T-helper 2 cell treated with Interferon-gamma antibody and Interleukin-4, amounts not matched to agents 5 μg/mL and 100 μg/mL, for 36 hours (primary cell): ENCODE results near the gene DDX24.

Source experiments
- DNase-seq: peaks from one replicate; pipeline ENCODE4 v3.0.0; 2021; ENCODE audit warnings: low spot score
- H3K27ac Mint-ChIP-seq: one replicate; pipeline ENCODE4 v1.8.0; 2021; ENCODE audit warnings: mild to moderate bottlenecking, mixed read lengths
- H3K27me3 Mint-ChIP-seq: one replicate; pipeline ENCODE4 v1.8.0; 2021; ENCODE audit warnings: low read depth, mixed read lengths
- H3K36me3 Mint-ChIP-seq: one replicate; pipeline ENCODE4 v1.8.0; 2021; ENCODE audit warnings: low read depth, mixed read lengths
- H3K4me1 Mint-ChIP-seq: one replicate; pipeline ENCODE4 v1.8.0; 2021; ENCODE audit warnings: low read depth, mixed read lengths
- H3K4me3 Mint-ChIP-seq: one replicate; pipeline ENCODE4 v1.8.0; 2022; ENCODE audit warnings: mild to moderate bottlenecking, moderate library complexity, mixed read lengths
- H3K9me3 Mint-ChIP-seq: one replicate; pipeline ENCODE4 v1.8.0; 2021; ENCODE audit warnings: mixed read lengths

Gene DDX24

DNA sequence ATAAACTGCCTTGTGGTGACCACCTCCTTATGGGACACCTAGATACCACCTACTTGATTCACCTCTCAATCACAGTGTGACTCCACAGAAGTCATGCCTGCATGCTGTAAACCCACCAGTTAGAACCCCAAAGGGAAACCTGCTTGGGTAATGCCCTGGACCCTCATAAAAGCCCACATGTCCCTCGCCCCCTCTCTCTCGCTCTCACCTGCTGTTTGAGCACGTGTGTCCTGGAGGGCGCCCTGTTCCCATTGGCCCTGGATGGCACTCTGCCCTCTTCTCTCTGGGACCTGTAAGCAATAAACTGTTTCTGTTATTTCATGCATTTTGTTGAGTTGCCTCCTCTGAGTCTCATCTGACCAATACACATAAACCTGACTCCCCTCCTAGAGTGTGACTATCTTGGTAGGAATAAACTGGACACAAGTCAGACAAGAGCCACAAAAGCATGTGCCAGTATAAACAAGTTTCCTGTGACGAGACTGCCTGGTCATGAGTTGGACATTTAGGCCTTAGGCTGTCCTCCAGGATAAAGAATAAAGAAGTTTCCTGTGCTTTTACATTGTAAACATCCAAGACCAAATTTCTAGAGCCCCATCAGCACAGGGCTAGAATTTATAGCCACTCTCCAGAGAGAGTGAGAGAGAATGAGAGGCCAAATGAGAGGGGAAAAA, 39.8 kb upstream of the DDX24 start:
- Mint-ChIP-seq H3K4me1 (no peaks in the 10 kb centered on the region), H3K27me3 (peaks cover 4% of the 10 kb centered on the region), H3K9me3 (peaks cover 14% of the 10 kb centered on the region), H3K4me3 (no peak overlapping the region), H3K27ac (no peak overlapping the region), H3K36me3 (no peaks in the 10 kb centered on the region)
- DNase-seq = no peak

DNA sequence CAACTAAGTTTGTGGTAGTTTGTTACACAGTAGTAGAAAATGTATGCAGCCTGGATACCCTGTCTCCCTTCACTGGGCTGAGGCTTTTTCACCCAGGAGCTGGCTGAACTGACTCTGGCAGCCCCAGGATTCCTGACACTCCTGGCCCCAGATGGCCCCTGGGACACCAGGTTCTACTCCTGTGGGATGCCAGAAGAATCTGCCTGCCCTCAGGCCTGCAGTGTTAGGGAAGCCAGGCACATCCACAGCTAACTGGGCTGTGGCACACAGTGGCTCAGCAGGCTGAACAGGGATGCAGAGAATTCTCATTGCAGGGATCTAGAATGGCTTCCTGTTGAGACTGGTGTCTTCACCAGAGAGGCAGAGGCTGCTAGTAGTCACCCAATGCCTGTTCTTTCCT, 38.1 kb upstream of the DDX24 start:
- Mint-ChIP-seq H3K27ac (no peak overlapping the region), H3K36me3 (no peaks in the 10 kb centered on the region), H3K4me3 (no peak overlapping the region), H3K4me1 (peaks cover 4% of the 10 kb centered on the region), H3K27me3 (peaks cover 4% of the 10 kb centered on the region), H3K9me3 (peaks cover 14% of the 10 kb centered on the region)
- DNase-seq = no peak

DNA sequence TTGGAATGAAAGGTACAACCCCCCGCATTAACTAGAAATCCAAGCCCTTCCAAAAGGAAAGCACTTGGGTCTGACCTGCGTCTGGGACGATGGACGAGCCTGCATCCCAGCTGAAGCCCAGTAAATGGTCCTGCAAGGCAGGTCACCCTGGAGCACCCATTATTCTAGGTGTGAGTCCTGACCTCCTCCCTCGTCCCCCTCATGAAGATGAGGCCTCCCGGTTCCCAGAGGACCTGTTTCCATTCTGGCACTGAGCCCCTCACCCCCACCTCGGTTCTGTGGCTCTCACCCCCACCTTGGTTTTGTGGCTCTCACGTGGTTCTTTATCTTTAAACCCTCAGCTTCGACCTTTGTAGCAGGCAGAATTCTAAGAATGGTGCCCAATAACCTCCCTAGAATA, 36.9 kb upstream of the DDX24 start:
- H3K4me3 Mint-ChIP-seq = no peak overlapping the region
- no peak overlapping the region for H3K27ac Mint-ChIP-seq
- no peaks in the 10 kb centered on the region for H3K36me3 Mint-ChIP-seq
- peaks cover 4% of the 10 kb centered on the region for H3K27me3 Mint-ChIP-seq
- no peak for DNase-seq
- H3K9me3 Mint-ChIP-seq = peaks cover 14% of the 10 kb centered on the region
- H3K4me1 Mint-ChIP-seq = peaks cover 4% of the 10 kb centered on the region

DNA sequence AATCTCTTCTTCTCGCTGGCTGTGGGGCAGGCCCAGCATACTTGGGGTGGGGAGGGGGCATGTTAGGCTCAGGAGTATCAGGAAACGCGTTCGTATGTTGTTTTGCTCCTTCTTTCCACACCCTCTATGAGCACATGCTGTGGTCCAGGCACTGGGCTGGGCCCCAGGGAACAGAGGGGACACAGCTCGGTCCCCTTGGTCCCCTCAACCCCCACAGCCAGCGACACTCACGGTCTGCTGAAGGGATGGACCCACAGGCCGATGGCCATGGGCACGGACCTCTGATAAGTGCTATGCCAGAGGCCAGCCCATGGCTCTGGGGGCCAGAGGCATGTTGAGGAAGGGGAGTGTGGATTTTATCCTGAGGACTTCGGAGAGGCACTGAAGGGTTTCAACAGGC, 35.7 kb upstream of the DDX24 start:
- Mint-ChIP-seq H3K36me3 (no peaks in the 10 kb centered on the region), H3K9me3 (peaks cover 14% of the 10 kb centered on the region), H3K27ac (no peak overlapping the region), H3K27me3 (peaks cover 4% of the 10 kb centered on the region), H3K4me1 (peaks cover 4% of the 10 kb centered on the region), H3K4me3 (no peak overlapping the region)
- DNase-seq = no peak

DNA sequence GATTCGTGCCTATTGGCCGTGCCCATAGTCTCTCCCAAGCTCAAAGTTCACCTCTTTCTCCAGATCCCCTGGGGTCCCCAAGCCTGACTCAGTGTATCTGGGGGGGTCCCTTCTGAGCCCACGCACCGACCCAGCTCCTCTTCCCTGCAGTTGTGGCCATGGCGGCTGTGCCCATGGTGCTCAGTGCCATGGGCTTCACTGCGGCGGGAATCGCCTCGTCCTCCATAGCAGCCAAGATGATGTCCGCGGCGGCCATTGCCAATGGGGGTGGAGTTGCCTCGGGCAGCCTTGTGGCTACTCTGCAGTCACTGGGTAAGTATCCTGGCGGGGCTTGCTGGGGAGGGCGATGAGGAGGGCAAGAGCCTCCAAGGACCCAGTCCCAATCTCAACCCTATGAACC, 34.6 kb upstream of the DDX24 start:
- peaks cover 4% of the 10 kb centered on the region for H3K27me3 Mint-ChIP-seq
- DNase-seq = no peak
- no peak overlapping the region for H3K4me3 Mint-ChIP-seq
- H3K9me3 Mint-ChIP-seq = peaks cover 9% of the 10 kb centered on the region
- H3K4me1 Mint-ChIP-seq = peaks cover 4% of the 10 kb centered on the region
- H3K36me3 Mint-ChIP-seq = no peaks in the 10 kb centered on the region
- H3K27ac Mint-ChIP-seq = peak overlapping the region; percentile 2

DNA sequence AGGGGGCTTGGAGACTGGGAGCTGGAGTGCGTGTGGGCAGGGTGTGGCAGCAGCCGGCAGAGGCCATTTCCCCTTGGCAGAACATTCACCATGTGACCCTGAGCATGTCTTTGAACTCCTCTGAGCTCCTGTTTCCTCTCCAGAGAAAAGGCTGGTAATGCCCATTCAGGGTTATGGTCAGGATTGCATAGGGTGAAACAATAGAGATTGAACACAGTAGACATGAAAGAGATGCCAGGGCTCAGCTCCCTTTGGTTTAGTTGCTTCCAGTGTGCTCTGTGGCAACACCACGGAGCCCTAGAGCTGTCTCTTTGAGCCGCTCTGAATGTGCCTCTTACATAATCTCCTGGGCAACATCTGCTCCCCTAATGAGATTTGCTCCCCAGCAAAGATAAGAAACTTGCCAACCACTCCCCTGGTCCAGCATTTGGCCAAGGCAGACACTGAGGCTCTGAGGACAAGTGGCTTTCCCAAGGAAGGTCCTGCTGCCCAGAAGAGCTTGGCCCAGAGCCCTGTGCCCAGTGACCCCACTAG, 34.1 kb upstream of the DDX24 start:
- H3K27ac Mint-ChIP-seq = no peak overlapping the region
- H3K36me3 Mint-ChIP-seq = no peaks in the 10 kb centered on the region
- H3K4me3 Mint-ChIP-seq = no peak overlapping the region
- H3K4me1 Mint-ChIP-seq = peaks cover 4% of the 10 kb centered on the region
- H3K9me3 Mint-ChIP-seq = peaks cover 6% of the 10 kb centered on the region
- DNase-seq = no peak
- H3K27me3 Mint-ChIP-seq = peaks cover 4% of the 10 kb centered on the region

DNA sequence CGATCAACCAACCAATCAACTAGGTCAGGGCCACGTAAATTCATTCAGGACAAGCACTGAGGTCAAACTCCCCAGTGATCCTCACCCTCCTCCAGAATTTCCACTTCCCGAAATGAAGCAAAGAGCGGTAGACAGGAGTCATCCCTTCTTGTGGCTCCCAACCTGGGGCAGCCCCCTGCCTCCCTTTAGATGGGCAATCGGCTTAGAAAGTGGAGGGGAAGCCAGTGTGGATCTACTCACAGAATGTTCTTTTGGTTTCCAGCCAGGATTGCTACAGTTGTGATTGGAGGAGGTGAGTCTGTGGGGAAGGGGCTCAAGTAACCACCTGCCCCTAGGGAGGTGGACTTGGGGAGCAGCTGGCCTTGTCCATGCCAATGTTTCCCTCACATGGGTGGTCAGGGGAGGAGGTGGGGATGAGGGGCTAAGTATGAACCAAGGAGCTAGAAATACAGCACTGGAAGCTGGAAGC, 33.6 kb upstream of the DDX24 start:
- Mint-ChIP-seq H3K36me3 (no peaks in the 10 kb centered on the region), H3K27me3 (peaks cover 4% of the 10 kb centered on the region), H3K4me1 (peaks cover 4% of the 10 kb centered on the region), H3K4me3 (no peak overlapping the region), H3K9me3 (peaks cover 3% of the 10 kb centered on the region), H3K27ac (no peak overlapping the region)
- no peak for DNase-seq

DNA sequence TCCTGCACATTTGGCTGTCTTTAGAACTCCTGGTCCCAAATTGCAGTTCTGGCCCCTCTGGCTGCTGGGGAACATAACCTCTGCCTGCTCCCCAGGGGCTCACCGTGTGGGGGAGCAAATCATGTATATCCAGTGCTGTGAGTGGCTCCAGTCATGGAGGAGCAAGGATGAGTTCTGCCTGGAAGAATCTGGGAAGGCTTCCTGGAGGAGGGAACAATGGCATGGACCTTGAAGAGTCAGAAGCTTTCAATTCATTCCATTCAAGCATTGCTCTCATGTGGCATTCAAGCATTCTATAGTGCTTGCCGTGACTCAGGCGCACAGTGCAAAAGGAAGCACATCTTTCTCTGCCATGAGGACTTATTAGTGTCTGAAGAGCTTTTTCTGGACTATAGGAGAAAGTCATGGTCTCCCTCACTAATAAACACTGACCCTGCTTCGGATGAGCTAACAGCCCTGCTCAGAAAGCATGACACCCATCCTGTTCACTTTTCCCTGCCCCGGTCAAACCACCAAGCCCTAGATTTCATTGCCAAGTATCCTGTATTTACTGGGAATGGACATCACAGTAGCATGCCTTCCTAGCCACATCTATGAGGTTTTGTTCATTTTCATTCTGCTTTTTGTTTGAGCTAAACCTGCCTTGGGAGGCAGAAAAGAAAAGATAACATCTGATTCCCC, 33.0 kb upstream of the DDX24 start:
- DNase-seq = no peak
- no peaks in the 10 kb centered on the region for H3K9me3 Mint-ChIP-seq
- no peak overlapping the region for H3K4me3 Mint-ChIP-seq
- H3K27me3 Mint-ChIP-seq = peaks cover 4% of the 10 kb centered on the region
- H3K27ac Mint-ChIP-seq = no peak overlapping the region
- peaks cover 4% of the 10 kb centered on the region for H3K4me1 Mint-ChIP-seq
- H3K36me3 Mint-ChIP-seq = no peaks in the 10 kb centered on the region

DNA sequence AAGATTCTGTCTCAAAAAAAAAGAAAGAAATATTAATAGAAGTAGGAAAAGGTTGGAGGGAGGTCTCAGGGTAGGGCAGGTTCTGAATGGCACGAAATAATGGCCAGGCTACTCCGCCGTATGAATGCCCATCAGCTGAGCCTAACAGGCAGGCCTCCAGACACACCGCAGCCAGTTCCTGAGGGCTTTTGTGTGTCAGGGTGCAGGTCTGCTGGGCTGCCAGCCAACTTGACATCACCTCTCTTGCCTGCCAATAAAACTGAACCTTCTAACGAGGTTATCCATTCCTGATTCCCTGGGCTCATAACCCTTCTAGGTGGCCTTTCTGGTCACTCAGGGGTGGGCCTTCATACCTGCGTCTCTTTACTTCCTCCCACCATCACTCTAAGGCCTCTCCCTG, 32.5 kb upstream of the DDX24 start:
- Mint-ChIP-seq H3K4me1 (peaks cover 4% of the 10 kb centered on the region), H3K27me3 (peaks cover 4% of the 10 kb centered on the region), H3K4me3 (no peak overlapping the region), H3K9me3 (no peaks in the 10 kb centered on the region), H3K27ac (no peak overlapping the region), H3K36me3 (no peaks in the 10 kb centered on the region)
- no peak for DNase-seq

DNA sequence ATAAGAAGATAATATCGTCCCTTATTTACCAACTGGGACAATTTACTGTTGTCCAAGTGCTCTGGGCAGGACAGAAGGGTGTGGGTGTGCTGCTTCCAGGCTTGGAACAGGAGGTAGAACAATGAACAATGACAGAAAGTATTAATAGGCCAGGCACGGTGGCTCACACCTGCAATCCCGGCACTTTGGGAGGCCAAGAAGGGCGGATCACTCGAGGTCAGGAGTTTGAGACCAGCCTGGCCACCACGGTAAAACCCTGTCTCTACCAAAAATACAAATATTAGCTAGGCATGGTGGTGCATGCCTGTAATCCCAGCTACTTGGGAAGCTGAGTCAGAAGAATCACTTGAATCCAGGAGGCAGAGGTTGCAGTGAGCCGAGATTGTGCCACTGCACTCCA, 32.1 kb upstream of the DDX24 start:
- no peak for DNase-seq
- H3K27me3 Mint-ChIP-seq = peaks cover 4% of the 10 kb centered on the region
- H3K4me3 Mint-ChIP-seq = no peak overlapping the region

DNA sequence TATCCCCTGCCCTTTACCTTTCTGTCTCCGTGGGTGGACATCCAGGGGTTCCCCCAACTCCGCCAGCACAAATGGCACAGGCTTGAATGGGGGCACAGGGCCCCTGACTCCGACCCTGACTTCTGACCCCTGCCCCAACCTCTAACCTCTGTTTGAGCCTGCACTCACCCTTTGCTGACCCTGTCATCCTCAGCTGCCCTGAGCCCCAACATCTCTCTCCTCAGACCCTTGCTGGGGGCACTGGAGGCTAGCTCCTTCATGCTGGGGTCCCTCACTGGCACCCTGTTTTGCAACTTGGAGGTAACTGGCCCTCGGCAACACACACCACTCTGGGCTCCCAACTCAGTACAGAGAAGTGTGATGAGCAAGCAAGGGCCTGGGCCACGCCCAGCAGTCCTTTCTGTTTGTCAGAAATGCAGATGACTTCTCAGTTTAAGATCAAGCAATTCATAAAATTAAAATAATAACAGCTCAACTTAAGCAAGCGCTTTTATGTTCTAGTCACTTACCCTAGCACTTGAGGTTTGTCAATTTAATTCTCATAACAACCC, 31.6 kb upstream of the DDX24 start:
- Mint-ChIP-seq H3K27ac (no peak overlapping the region), H3K4me1 (peaks cover 4% of the 10 kb centered on the region), H3K36me3 (no peaks in the 10 kb centered on the region), H3K9me3 (no peaks in the 10 kb centered on the region), H3K4me3 (no peak overlapping the region), H3K27me3 (no peaks in the 10 kb centered on the region)
- no peak for DNase-seq

More for the DNA sequence above, 32.1 kb upstream of the DDX24 start:
- Mint-ChIP-seq H3K9me3 (no peaks in the 10 kb centered on the region), H3K4me1 (peaks cover 4% of the 10 kb centered on the region), H3K36me3 (no peaks in the 10 kb centered on the region), H3K27ac (no peak overlapping the region)

DNA sequence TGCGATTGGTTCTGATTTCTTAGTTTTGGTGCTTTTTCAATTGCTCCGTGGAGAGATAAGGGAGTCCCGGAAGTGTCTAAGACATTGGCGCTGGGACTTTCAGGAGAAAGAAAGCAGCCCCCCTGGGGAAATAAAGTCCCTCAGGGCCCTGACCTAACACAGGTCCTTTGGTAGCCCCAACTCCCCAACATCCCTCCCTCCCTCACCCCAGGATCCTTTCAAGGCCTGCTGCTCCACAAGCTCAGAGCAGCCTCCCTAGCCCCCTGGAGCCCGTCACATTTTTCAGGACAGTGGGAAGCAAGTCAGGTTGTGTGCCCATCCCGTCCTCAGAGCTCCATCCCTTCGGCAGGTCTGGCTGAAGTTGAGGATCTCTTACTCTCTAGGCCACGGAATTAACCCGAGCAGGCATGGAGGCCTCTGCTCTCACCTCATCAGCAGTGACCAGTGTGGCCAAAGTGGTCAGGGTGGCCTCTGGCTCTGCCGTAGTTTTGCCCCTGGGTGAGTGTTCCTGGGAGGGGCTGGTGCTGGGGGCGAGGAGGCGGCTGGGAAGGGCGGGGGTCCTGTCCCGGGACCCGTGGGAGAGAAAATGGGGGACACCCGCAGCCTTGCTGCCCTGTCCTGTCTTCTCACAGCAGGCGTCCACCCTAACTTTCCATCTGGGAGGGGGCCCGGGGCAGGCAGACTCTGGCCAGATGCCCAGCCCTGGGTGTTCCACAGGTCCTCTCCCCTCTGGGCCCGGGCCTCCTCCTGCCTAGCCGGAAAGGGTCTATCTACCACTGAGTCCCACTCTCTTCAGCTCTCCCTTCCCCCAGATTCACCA, 30.5 kb upstream of the DDX24 start:
- Mint-ChIP-seq H3K27me3 (no peaks in the 10 kb centered on the region), H3K9me3 (no peaks in the 10 kb centered on the region), H3K4me3 (no peak overlapping the region), H3K4me1 (peaks cover 4% of the 10 kb centered on the region), H3K36me3 (no peaks in the 10 kb centered on the region), H3K27ac (no peak overlapping the region)
- DNase-seq = no peak

DNA sequence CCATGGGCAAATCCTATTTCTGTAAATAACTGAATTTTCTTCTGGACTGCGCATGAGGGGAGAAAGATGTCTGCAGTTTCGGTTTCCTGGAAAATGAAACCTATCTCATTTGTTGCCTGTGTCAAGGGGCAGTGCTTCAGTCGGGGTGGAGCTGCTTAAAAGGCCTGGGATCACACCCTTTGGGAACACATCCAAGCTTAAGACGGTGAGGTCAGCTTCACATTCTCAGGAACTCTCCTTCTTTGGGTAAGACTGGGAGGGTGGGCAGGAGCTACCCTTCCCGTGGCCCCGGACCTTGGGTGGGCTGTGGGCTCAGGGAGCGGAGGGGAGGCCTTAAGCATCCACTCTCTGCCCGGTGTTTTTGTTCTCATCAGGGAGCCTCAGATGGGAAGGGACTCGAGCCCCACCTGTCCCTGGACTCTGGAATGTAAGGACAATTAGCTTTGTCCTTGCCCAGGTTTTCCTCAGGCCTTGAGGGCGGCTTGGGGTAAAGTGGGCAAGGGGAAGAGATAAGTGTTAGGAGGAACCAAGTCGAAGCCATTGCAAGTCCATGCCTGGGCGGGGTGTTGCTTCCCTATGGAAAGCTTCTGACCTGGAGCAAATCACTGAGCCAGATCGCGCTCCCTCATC, 29.7 kb upstream of the DDX24 start, which contains the start of gene IFI27:
IFI27 (plus strand) TSS at position 185 of the 630 bp plus-strand sequence.
- DNase-seq = no peak
- Mint-ChIP-seq H3K36me3 (no peaks in the 10 kb centered on the region), H3K27ac (no peak within 1 kb of the TSS), H3K4me1 (peaks cover 4% of the 10 kb centered on the region), H3K4me3 (peak within 1 kb of the TSS; percentile 9), H3K27me3 (no peaks in the 10 kb centered on the region), H3K9me3 (no peaks in the 10 kb centered on the region)
